ENCODE results near the gene CLMN.
"Not testable (repeated sequence)": the region's sequence is repeated elsewhere in the genome, so short reads cannot be mapped to it uniquely, and the experiment has no call there.

Gene CLMN

DNA sequence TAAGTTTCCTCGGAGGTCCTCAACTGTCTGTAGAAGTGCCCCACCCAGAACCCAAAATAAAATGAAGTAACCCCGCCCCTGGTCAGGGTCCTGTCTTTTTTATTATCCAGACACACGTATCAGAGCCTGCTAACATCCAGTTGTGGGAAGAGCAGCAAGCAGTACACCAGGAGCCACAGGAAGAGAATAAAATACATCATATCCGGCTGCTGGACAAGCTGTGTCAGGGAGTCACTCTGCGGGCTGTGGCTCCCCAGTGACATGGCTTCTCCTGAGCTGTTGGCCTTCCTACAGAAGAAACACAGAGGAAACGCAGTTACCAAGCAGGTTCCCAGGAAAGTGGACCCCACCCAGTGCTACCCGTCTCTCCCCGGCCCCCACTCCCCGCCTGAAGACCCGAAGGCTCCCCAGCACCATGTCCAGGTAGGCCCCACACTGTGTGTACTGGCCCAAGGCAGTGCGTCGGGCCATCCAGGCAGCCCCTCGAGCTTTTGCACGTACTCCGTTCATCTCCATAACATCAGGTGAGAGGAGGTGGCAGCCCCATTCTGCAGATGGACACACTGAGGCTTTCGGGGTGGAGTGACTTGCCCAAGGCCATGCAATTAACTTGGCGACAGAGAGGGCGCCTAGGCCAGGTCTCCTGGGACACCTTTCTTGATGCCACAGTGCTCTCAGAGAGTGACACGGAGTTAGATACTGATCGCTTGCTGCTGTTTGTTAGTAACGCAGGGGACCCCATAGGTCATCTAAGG lies 128.1 kb downstream of the CLMN start:
- DNase-seq (ENCODE audit: low read depth): no peak

GRCh38 chr14:95190857-95191256 lies 128.9 kb downstream of the CLMN start:
- DNase-seq (ENCODE audit: low read depth): no peak

DNA sequence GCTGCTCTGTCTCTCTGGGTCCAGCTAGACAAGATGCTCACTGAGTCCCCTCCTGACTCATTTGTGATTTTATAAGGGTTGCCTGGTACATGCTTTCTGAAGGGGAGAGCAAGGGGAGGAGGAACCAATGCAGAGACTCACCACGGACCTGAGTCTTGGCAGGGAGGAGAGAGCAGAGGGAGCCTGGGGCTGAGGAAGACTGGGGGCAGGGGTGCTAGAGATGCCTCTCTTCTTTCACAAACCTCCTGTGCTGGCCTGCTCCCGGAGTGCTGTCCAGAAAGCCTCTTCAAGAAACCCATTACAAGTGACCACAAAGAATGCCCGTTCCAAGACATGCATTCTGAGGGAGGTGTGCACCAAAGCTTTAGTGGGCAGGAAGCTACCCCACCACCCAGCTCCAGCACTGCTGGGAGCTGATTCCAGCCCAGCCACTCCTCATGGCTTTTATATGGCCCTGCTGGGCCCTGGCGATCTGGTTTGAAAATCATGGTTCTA lies 129.3 kb downstream of the CLMN start:
- no peak for DNase-seq (ENCODE audit: low read depth)

- no peak for DNase-seq (ENCODE audit: low read depth)
Measured at GRCh38 chr14:95189367-95190132, 130.2 kb downstream of the CLMN start.

DNA sequence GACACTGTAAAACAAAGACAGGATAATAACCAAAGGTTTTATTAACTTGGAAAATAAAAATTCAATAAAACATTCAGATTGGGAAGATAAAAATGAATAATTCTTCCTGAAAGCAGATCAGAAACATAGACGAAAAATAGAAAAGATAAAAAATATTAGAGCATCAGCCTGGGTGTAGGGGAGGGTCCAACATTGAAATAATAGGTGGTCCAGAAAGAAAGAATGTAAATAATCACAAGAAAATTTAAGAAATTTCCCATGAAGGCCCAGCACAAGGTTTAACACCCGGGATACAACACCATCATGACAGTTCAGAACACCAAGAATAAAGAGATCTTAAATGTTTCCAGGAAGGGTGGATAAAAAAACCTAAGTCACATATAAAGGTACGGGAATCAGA lies 131.3 kb downstream of the CLMN start:
- no peak for DNase-seq (ENCODE audit: low read depth)

DNA sequence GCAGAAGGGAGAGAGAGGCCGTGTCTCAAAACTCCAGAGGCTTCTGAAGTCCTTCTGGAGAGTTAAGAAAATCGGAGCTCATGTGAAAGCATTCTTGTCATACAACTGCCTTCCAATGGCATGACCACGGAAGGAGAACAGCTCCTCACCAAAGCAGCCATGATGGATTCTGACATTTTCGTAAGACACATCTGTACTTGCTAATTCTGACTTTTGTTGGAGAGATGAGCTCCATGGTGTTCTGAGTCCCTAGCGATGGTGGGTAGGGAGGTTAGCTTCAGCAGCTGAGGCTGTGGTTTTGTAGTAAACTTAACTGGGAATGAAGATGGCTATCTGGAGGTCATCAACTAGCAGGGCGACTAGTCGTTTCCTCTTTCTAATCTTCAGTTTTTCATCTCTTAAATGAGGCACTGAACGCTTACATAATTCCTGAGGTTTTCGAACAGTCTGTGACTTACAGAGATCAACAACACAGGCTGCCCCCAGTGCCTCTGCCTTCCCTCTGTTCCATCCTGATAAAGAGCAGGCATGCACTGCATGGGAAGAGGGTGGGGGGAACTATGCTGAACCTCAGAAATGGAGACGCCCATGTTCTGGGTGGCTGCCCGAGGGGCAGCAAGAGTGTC lies 133.8 kb downstream of the CLMN start:
- no peak for DNase-seq (ENCODE audit: low read depth)

GRCh38 chr14:95185033-95185766 lies 134.5 kb downstream of the CLMN start:
- no peak for DNase-seq (ENCODE audit: low read depth)

GRCh38 chr14:95184413-95184790 lies 135.3 kb downstream of the CLMN start:
- DNase-seq (ENCODE audit: low read depth): no peak

DNA sequence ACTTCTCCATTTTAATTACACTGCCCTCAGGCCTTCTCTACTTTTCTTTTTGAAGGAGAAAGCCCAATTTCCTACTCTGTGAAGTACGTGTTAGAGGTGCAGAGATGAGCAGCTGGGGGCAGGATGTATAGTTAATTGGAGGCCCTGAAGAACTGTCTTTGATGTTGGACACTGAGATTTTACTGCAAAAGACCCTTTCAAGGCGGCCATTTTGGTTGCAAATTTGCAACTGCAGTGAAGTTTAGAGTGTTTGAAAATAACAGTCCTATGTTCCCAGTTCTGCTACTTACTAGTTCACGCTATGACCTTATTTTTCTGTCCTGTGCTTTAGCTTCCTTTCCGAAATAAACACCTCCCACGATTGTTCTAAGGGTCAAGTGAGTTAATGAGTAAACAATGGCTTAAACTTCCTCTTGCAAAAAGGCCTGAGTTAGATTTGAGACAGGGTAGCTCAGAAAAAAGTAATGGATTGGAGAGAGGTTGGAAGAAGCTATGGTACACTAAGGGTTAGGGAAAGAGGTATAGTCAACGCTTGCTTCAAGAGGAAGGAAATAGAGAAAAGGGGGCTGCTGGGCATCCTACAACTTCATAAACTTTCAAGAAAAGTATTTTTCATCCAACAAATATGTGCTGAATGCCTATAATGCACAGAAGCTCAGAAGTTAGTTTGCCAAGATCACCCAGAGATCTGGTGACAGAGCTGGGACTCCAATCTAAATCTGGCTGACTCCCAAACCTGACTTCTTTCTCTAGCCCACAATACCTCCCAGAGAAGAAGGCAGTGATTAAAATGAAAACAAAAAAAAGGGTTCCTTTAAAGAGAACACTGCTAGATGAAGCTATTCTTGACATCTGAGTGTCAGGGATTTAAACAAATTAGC lies 135.9 kb downstream of the CLMN start:
- no peak for DNase-seq (ENCODE audit: low read depth)

- no peak for DNase-seq (ENCODE audit: low read depth)
Measured at GRCh38 chr14:95183082-95183481, 136.6 kb downstream of the CLMN start.

- DNase-seq (ENCODE audit: low read depth): no peak
Measured at GRCh38 chr14:95182379-95182778, 137.3 kb downstream of the CLMN start.

- DNase-seq (ENCODE audit: low read depth): no peak
Measured at GRCh38 chr14:95180966-95181741, 138.6 kb downstream of the CLMN start.

DNA sequence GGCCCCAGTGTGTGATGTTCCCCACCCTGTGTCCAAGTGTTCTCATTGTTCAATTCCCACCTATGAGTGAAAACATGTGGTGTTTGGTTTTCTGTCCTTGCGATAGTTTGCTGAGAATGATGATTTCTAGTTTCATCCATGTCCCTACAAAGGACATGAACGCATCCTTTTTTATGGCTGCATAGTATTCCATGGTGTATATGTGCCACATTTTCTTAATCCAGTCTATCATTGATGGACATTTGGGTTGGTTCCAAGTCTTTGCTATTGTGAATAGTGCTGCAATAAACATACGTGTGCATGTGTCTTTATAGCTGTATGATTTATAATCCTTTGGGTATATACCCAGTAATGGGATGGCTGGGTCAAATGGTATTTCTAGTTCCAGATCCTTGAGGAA lies 144.0 kb downstream of the CLMN start:
- not testable (repeated sequence) for DNase-seq (ENCODE audit: low read depth)

- no peak for DNase-seq (ENCODE audit: low read depth)
Measured at GRCh38 chr14:95174184-95174792, 145.4 kb downstream of the CLMN start.

- DNase-seq (ENCODE audit: low read depth): no peak
Measured at GRCh38 chr14:95173518-95173917, 146.2 kb downstream of the CLMN start.

GRCh38 chr14:95167177-95167576 lies 152.5 kb downstream of the CLMN start:
- DNase-seq (ENCODE audit: low read depth): no peak

DNA sequence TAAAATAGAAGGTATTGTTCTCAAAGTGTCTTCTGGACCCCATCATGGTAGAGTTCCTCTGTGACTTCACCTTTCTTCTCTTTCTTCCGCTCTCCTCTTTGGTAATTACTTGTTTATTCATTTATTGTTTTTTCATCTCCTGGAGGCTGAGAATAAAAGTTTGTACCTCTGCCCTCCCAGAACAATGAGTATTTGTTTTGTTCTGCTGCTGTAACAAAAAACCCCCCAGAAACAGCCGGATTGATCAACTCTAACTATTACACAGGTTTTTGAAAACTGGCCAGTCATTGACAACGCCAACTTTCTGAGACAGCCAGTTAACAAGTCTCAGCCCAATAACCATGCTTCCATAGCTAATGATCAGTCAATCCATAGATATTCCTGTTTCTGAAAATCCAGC lies 154.2 kb downstream of the CLMN start:
- DNase-seq (ENCODE audit: low read depth): no peak

DNA sequence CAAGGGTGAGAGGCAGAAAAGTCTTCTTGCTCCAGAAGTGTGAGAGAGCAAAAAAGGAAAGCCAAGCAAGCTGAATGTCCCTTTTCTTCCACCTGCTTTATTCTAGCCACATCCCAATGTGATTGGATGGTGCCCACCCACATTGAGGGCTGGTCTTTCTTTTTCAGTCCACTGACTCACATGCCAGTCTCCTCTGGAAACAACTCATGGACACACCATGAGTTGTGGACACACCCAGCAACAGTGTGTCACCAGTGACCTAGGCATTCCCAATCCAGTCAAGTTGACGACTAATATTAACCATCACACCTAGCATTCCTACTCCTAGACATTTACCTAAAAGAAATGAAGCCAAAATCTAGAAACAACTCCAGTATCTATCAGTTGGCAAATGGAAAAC lies 155.2 kb downstream of the CLMN start:
- DNase-seq (ENCODE audit: low read depth): no peak

GRCh38 chr14:95163666-95164065 lies 156.0 kb downstream of the CLMN start:
- no peak for DNase-seq (ENCODE audit: low read depth)

DNA sequence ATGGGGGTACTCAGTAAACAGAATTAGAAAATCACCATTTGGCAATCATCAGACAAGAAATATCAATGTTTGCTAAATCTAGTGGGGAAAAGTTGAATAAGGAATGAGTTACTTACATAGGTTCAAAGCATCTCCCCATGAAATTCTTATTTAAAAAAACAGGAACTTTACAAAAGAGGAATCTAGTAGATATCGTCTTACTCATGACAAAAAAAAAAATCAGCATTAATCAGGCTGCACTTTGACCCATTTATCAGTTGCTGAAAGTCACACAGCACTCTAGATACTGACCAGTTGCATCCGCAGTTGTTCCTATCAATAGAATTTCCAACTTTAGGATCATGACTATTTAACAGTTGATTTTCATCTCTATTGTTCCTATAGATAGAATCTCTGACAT lies 156.6 kb downstream of the CLMN start:
- no peak for DNase-seq (ENCODE audit: low read depth)
